HUES64 (cell line): ENCODE data around the gene IFITM2.

ENCODE experiments used
- H3K27ac ChIP-seq: 2 replicates; pipeline ENCODE4 v1.7.0; 2013; ENCODE audit warnings: low read depth, low read length, inconsistent platforms
- H3K27me3 ChIP-seq: 2 replicates; pipeline ENCODE4 v1.6.1; 2013; ENCODE audit warnings: mild to moderate bottlenecking, low read length; ENCODE audit not compliant: insufficient read depth
- H3K36me3 ChIP-seq: 2 replicates; pipeline ENCODE4 v1.6.1; 2013; ENCODE audit warnings: mild to moderate bottlenecking, low read length; ENCODE audit not compliant: insufficient read depth
- H3K4me1 ChIP-seq: 2 replicates; pipeline ENCODE4 v1.6.1; 2013; ENCODE audit warnings: mild to moderate bottlenecking, low read length, moderate library complexity; ENCODE audit not compliant: insufficient read depth
- H3K4me3 ChIP-seq: 2 replicates; pipeline ENCODE4 v1.5.1; 2013; ENCODE audit warnings: mild to moderate bottlenecking, low read length, moderate library complexity
- H3K9ac ChIP-seq: 2 replicates; pipeline ENCODE4 v1.6.1; 2013; ENCODE audit warnings: mild to moderate bottlenecking, low read depth, low read length
- H3K9me3 ChIP-seq: 2 replicates; pipeline ENCODE4 v1.6.1; 2013; ENCODE audit warnings: low read depth, low read length; ENCODE audit not compliant: insufficient read depth
- WGBS: fragments of 150-250, 120-280 bp; methylation state at CpG from one replicate; pipeline ENCODE4 v1.1.7; 2013; ENCODE audit warnings: missing lambda C conversion rate; 5-methylcytosine and 5-hydroxymethylcytosine counted together

The IFITM2 gene

GRCh38 chr11:289712-290620 lies 17.6 kb upstream of the IFITM2 start:
- H3K9ac ChIP-seq = no peak overlapping the region; the same call in 1 of the 2 replicates
- H3K4me1 ChIP-seq = peaks cover 20% of the 10 kb centered on the region
- no peaks in the 10 kb centered on the region for H3K9me3 ChIP-seq
- peaks cover 23% of the 10 kb centered on the region for H3K27me3 ChIP-seq
- H3K27ac ChIP-seq = no peak overlapping the region
- WGBS = 89% methylated on average over 48 of the region's 48 CpGs
- peaks cover 28% of the 10 kb centered on the region for H3K36me3 ChIP-seq
- H3K4me3 ChIP-seq = peak overlapping the region; percentile 44

GRCh38 chr11:290621-291231 lies 16.9 kb upstream of the IFITM2 start:
- 91% methylated on average over 13 of the region's 13 CpGs for WGBS
- peak overlapping the region; percentile 22; the same call in 1 of the 2 replicates for H3K9ac ChIP-seq
- H3K36me3 ChIP-seq = peaks cover 33% of the 10 kb centered on the region

GRCh38 chr11:291281-292210 lies 16.1 kb upstream of the IFITM2 start:
- WGBS = 55% methylated on average over 44 of the region's 44 CpGs

More at GRCh38 chr11:290621-291231, 16.9 kb upstream of the IFITM2 start:
- Histone ChIP-seq H3K27ac (no peak overlapping the region), H3K27me3 (peaks cover 23% of the 10 kb centered on the region), H3K4me1 (peaks cover 20% of the 10 kb centered on the region), H3K9me3 (no peaks in the 10 kb centered on the region), H3K4me3 (no peak overlapping the region)

GRCh38 chr11:292211-293121 lies 15.2 kb upstream of the IFITM2 start:
- Histone ChIP-seq H3K9me3 (no peaks in the 10 kb centered on the region), H3K27me3 (peaks cover 12% of the 10 kb centered on the region), H3K27ac (no peak overlapping the region), H3K9ac (no peak overlapping the region), H3K4me1 (peaks cover 20% of the 10 kb centered on the region), H3K36me3 (peaks cover 33% of the 10 kb centered on the region), H3K4me3 (no peak overlapping the region)
- WGBS = 93% methylated on average over 29 of the region's 29 CpGs

More at GRCh38 chr11:291281-292210, 16.1 kb upstream of the IFITM2 start:
- Histone ChIP-seq H3K4me1 (peaks cover 20% of the 10 kb centered on the region), H3K27me3 (peaks cover 19% of the 10 kb centered on the region), H3K27ac (peak overlapping the region; percentile 40; the same call in 1 of the 2 replicates), H3K36me3 (peaks cover 33% of the 10 kb centered on the region), H3K9ac (peak overlapping the region; percentile 7; the same call in 1 of the 2 replicates), H3K4me3 (no peak overlapping the region), H3K9me3 (no peaks in the 10 kb centered on the region)

GRCh38 chr11:293271-293851 lies 14.3 kb upstream of the IFITM2 start:
- Histone ChIP-seq H3K4me1 (peaks cover 16% of the 10 kb centered on the region), H3K4me3 (no peak overlapping the region), H3K9me3 (no peaks in the 10 kb centered on the region), H3K36me3 (peaks cover 33% of the 10 kb centered on the region), H3K27ac (no peak overlapping the region), H3K9ac (no peak overlapping the region), H3K27me3 (peaks cover 3% of the 10 kb centered on the region)
- 93% methylated on average over 16 of the region's 18 CpGs for WGBS

- Histone ChIP-seq H3K27me3 (no peaks in the 10 kb centered on the region), H3K4me3 (no peak overlapping the region)
Measured at GRCh38 chr11:293852-294661, 13.6 kb upstream of the IFITM2 start.

GRCh38 chr11:294780-295179 lies 12.8 kb upstream of the IFITM2 start:
- Histone ChIP-seq H3K4me1 (peaks cover 12% of the 10 kb centered on the region), H3K27me3 (no peaks in the 10 kb centered on the region), H3K36me3 (peaks cover 33% of the 10 kb centered on the region), H3K9me3 (no peaks in the 10 kb centered on the region), H3K9ac (no peak overlapping the region), H3K4me3 (no peak overlapping the region), H3K27ac (no peak overlapping the region)
- WGBS = 96% methylated on average over 16 of the region's 16 CpGs

More at GRCh38 chr11:293852-294661, 13.6 kb upstream of the IFITM2 start:
- Histone ChIP-seq H3K4me1 (peaks cover 16% of the 10 kb centered on the region), H3K36me3 (peaks cover 33% of the 10 kb centered on the region), H3K27ac (no peak overlapping the region), H3K9ac (no peak overlapping the region), H3K9me3 (no peaks in the 10 kb centered on the region)
- WGBS = 95% methylated on average over 27 of the region's 27 CpGs

GRCh38 chr11:295351-296170 lies 12.1 kb upstream of the IFITM2 start:
- Histone ChIP-seq H3K4me3 (no peak overlapping the region), H3K36me3 (peaks cover 29% of the 10 kb centered on the region), H3K27ac (no peak overlapping the region), H3K4me1 (peaks cover 15% of the 10 kb centered on the region), H3K9ac (no peak overlapping the region), H3K9me3 (no peaks in the 10 kb centered on the region), H3K27me3 (no peaks in the 10 kb centered on the region)
- WGBS = 91% methylated on average over 26 of the region's 26 CpGs
